A673 (cell line): ENCODE results near the gene RAB28. TPM values are rescaled to one million over a fixed set of nuclear protein-coding genes. Genes with fewer than 3 reads are reported as not detected.

ENCODE experiments used
- BruUV-seq: library from RNA; stranded (reverse); fragments of 400-500 nt; replicated peaks from 2 replicates; lab custom pipeline; 2021; lab: Mats Ljungman, UMichigan
- CTCF ChIA-PET: fragments of 300-600 bp; sonication (Branson Sonifier 250); formaldehyde crosslinking; loops from one replicate; lab custom pipeline; 2022; ENCODE audit warnings: antibody characterized with exemption; lab: Charles Lee
- POLR2A ChIA-PET: fragments of 300-600 bp; sonication (Branson Sonifier 250); formaldehyde crosslinking; loops from one replicate; lab custom pipeline; 2022; ENCODE audit warnings: antibody characterized with exemption; ENCODE audit not compliant: low non-redundant PET; lab: Charles Lee
- DNase-seq: peaks from one replicate; pipeline ENCODE4 v3.0.0-alpha.2; 2015; ENCODE audit warnings: low spot score
- H3K27ac ChIP-seq: fragments of 200-600 bp; sonication (generic); 2 replicates; pipeline ENCODE4 v1.5.1; 2016; ENCODE audit warnings: mixed run types, low read depth, mild to moderate bottlenecking, mixed read lengths, antibody characterized with exemption, low read length; ENCODE audit not compliant: poor library complexity, severe bottlenecking
- H3K27me3 ChIP-seq: fragments of 200-600 bp; sonication (generic); replicated peaks from 2 replicates; pipeline ENCODE4 v1.6.1; 2017; ENCODE audit warnings: mixed run types, low read depth, mild to moderate bottlenecking, mixed read lengths, antibody characterized with exemption, low read length; ENCODE audit not compliant: insufficient read depth, poor library complexity
- H3K36me3 ChIP-seq: fragments of 200-600 bp; sonication (generic); 2 replicates; pipeline ENCODE4 v1.6.1; 2016; ENCODE audit warnings: mixed run types, mild to moderate bottlenecking, mixed read lengths, antibody characterized with exemption, low read length; ENCODE audit not compliant: insufficient read depth, poor library complexity, severe bottlenecking
- H3K4me1 ChIP-seq: fragments of 200-600 bp; sonication (generic); 2 replicates; pipeline ENCODE4 v1.6.1; 2017; ENCODE audit warnings: mixed run types, mild to moderate bottlenecking, mixed read lengths, antibody characterized with exemption, low read length; ENCODE audit not compliant: insufficient read depth, poor library complexity, severe bottlenecking
- H3K4me3 ChIP-seq: fragments of 200-600 bp; sonication (generic); 2 replicates; pipeline ENCODE4 v1.5.1; 2016; ENCODE audit warnings: low read depth, mixed run types, mild to moderate bottlenecking, mixed read lengths, low read length; ENCODE audit not compliant: poor library complexity, severe bottlenecking
- H3K9me3 ChIP-seq: fragments of 200-600 bp; sonication (generic); 2 replicates; pipeline ENCODE4 v1.6.1; 2016; ENCODE audit warnings: mixed run types, low read depth, mild to moderate bottlenecking, mixed read lengths, antibody characterized with exemption, low read length; ENCODE audit not compliant: poor library complexity, severe bottlenecking
- CTCF ChIP-seq: fragments of 300-800, 200-600 bp; sonication (generic); conservative IDR thresholded peaks from 2 replicates; pipeline ENCODE4 v1.5.1; 2017; ENCODE audit warnings: low read depth, mild to moderate bottlenecking, antibody characterized with exemption, low read length, moderate library complexity, mixed read lengths
- EZH2 ChIP-seq: fragments of 200-600 bp; sonication (generic); IDR thresholded peaks from 2 replicates; pipeline ENCODE4 v1.6.1; 2017; ENCODE audit warnings: borderline replicate concordance, low read depth, mild to moderate bottlenecking, mixed read lengths, antibody characterized with exemption, low read length; ENCODE audit not compliant: poor library complexity, severe bottlenecking
- intact Hi-C: fragments of 100-400 bp; cut with micrococcal nuclease; formaldehyde crosslinking; loops from one replicate; pipeline ENCODE4 v1.10.0; 2022; ENCODE audit not compliant: unreplicated experiment
- total RNA-seq: library from RNA; stranded (reverse); gene quantifications from 2 replicates; pipeline ENCODE4 v1.2.3, GENCODE V29; 2021

RAB28 gene
- total RNA-seq, 1 experiment from 2014 or later, result 22.6 TPM

GRCh38 chr4:13415068-13415785 is 68.9 kb downstream of the RAB28 start:
- Histone ChIP-seq H3K27ac (no peak overlapping the region), H3K27me3 (no peaks in the 10 kb centered on the region), H3K4me3 (no peak overlapping the region), H3K9me3 (no peaks in the 10 kb centered on the region), H3K4me1 (peaks cover 25% of the 10 kb centered on the region), H3K36me3 (no peaks in the 10 kb centered on the region)
- ChIA-PET POLR2A (no interaction called here), CTCF (no interaction called here)
- no peak for DNase-seq
- BruUV-seq, result no TSS peak
- TF ChIP-seq EZH2 (no peak), CTCF (no peak)
- intact Hi-C loops, result no loop called here

DNA sequence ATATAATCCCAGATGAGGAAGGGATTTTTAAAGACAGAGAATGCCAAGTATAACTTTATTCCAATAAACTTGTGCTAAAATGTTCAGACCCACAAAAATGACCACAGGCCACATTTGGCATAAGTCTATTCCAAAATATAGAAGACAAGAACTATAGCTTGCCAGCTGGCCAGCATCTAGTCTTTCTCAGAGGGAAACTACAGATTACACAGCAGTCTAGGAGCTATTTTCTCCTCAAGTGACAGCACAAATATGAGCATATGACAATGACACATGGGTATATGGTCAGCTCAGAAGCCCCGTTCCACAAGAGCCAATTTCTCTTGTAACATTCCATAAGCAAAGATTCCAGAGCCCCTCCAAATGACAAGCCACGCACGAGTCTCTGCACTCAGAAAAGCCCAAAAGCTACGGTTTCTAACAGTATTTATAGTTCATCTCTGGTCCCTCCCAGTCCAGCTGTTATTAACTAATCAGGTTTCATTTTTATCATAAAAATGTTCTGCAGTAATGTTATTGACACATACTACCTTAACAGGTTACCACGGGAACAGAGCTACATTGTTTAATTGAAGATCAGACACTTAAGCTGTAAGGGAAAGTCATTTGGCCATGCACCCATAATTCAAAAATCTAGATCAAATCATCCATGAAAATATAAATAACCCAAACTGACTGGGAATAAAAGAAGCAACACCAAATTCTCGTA is 70.3 kb downstream of the RAB28 start:
- ChIA-PET POLR2A (interaction anchor here (0.6 kb wide), 2 partner anchors 19 to 134 kb away, joined by 3 read pairs; no protein-coding TSS in a partner anchor), CTCF (no interaction called here)
- Histone ChIP-seq H3K4me1 (peaks cover 25% of the 10 kb centered on the region), H3K4me3 (no peak overlapping the region), H3K27ac (no peak overlapping the region), H3K36me3 (no peaks in the 10 kb centered on the region), H3K9me3 (no peaks in the 10 kb centered on the region), H3K27me3 (no peaks in the 10 kb centered on the region)
- no peak for TF ChIP-seq CTCF
- no peak for TF ChIP-seq EZH2
- intact Hi-C loops, result no loop called here
- no peak for DNase-seq
- no TSS peak for BruUV-seq

- no TSS peak for BruUV-seq
- no peaks in the 10 kb centered on the region for H3K36me3 ChIP-seq
- no peaks in the 10 kb centered on the region for H3K9me3 ChIP-seq
- intact Hi-C loops, result no loop called here
- H3K4me1 ChIP-seq, result peaks cover 25% of the 10 kb centered on the region
- no peak for DNase-seq
- CTCF ChIA-PET, result no interaction called here
- H3K27ac ChIP-seq, result no peak overlapping the region
- POLR2A ChIA-PET, result no interaction called here
- H3K27me3 ChIP-seq, result no peaks in the 10 kb centered on the region
- H3K4me3 ChIP-seq, result no peak overlapping the region
- TF ChIP-seq EZH2 (no peak), CTCF (no peak)
Measured at GRCh38 chr4:13411942-13412341, 72.2 kb downstream of the RAB28 start.
